ENCODE data around the gene SMIM29.
A peak's percentile ranks its signal among the peaks of the same experiment; 100 is the strongest.

The SMIM29 gene

GRCh38 chr6:34248727-34249468 is at the start of gene SMIM29:
SMIM29 (minus strand) TSS chr6:34249006; CDS start chr6:34247791, 1,215 bp downstream.
- DNase-seq (ENCODE audit: extremely low read depth, low read depth) = peak; percentile 82
- peak; percentile 77 for TF ChIP-seq CTCF (IDR thresholded peaks at IDR 0.05; ENCODE audit: low read depth, low read length, missing control alignments)
- H3K4me3 ChIP-seq (replicated peaks; ENCODE audit: low read depth, low read length) = peak within 1 kb of the TSS; percentile 68

- no peak for TF ChIP-seq CTCF (IDR thresholded peaks at IDR 0.05; ENCODE audit: low read depth, low read length, missing control alignments)
- H3K4me3 ChIP-seq (replicated peaks; ENCODE audit: low read depth, low read length) = no peak overlapping the region
- DNase-seq (ENCODE audit: extremely low read depth, low read depth) = no peak
Observed at GRCh38 chr6:34295721-34296120, 46.9 kb upstream of the SMIM29 start.

GRCh38 chr6:34292954-34293353 is 44.1 kb upstream of the SMIM29 start:
- no peak overlapping the region for H3K4me3 ChIP-seq (replicated peaks; ENCODE audit: low read depth, low read length)
- DNase-seq (ENCODE audit: extremely low read depth, low read depth) = no peak
- no peak for TF ChIP-seq CTCF (IDR thresholded peaks at IDR 0.05; ENCODE audit: low read depth, low read length, missing control alignments)

DNA sequence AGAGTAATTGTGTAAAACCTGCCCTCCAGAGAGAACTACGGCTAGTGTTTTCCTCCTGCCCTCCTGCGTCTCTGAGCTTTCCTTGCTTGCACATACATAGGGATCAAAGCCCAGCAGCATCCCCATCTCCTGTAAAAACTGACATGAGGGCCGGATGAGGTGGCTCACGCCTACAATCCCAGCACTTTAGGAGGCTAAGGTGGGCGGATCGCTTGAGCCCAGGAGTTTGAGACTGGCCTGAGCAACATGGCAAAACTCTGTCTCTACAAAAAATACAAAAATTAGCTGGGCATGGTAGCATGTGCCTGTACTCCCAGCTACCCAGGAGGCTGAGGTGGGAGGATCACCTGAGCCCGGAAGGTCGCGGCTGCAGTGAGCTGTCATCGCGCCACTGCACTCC is 40.3 kb upstream of the SMIM29 start:
- no peak for TF ChIP-seq CTCF (IDR thresholded peaks at IDR 0.05; ENCODE audit: low read depth, low read length, missing control alignments)
- no peak overlapping the region for H3K4me3 ChIP-seq (replicated peaks; ENCODE audit: low read depth, low read length)
- no peak for DNase-seq (ENCODE audit: extremely low read depth, low read depth)

DNA sequence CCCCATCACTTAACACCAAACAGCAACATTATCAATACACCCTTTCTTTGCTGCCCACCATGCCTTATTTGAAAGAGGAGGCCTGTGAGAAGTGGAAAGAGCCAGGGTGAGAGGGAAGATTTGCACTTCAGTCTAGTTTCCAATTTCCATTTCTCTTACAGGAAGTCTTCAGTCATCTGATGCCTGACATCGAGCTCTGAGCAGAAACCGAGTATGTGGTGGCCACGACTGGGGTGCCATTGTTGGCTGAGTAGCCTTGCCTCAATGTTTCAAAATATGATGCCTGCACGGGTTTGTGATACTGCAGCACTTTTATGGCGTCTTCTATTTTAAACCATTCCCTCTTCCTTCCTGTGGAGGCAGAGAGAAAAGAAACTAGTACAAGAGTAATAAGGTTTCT is 39.8 kb upstream of the SMIM29 start:
- no peak for DNase-seq (ENCODE audit: extremely low read depth, low read depth)
- no peak for TF ChIP-seq CTCF (IDR thresholded peaks at IDR 0.05; ENCODE audit: low read depth, low read length, missing control alignments)
- no peak overlapping the region for H3K4me3 ChIP-seq (replicated peaks; ENCODE audit: low read depth, low read length)

GRCh38 chr6:34285448-34286164 is 36.8 kb upstream of the SMIM29 start:
- no peak overlapping the region for H3K4me3 ChIP-seq (replicated peaks; ENCODE audit: low read depth, low read length)
- no peak for DNase-seq (ENCODE audit: extremely low read depth, low read depth)
- no peak for TF ChIP-seq CTCF (IDR thresholded peaks at IDR 0.05; ENCODE audit: low read depth, low read length, missing control alignments)

Data from HFF-Myc (cell line).